ENCODE data around the gene PTPRK.

PTPRK gene

DNA sequence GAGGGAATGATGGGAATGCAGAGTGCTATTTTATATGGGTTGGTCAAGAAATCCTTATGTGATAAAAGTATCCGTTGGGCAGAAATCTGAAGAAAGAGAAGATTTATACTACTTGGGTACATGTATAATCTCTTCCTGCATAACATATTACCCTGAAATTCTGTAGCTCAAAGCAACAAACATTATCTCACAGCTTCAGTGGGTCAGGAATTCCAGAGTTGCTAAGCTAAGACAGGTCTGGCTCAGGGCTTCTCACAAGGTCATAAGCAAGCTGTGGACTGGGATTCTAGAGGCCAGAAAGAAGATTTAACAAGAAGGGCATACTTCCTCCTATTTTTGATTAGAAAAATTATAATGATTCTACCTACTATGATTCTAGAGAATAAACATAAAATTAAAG, 447.0 kb downstream of the PTPRK start:
- Histone ChIP-seq H3K36me3 (ENCODE audit: control insufficient read depth in 1 of 2, insufficient read depth in 2 of 2, low read length in 2 of 2) (no peaks in the 10 kb centered on the region), H2BK12ac (ENCODE audit: low read length) (no peak overlapping the region), H2BK5ac (ENCODE audit: low read depth, low read length, poor library complexity) (no peak overlapping the region), H4K8ac (ENCODE audit: low read depth, low read length) (no peak overlapping the region), H3K79me1 (ENCODE audit: low read length) (no peaks in the 10 kb centered on the region), H3K4me3 (ENCODE audit: low read depth, low read length) (no peak overlapping the region), H3K27ac (ENCODE audit: low read depth, low read length) (no peak overlapping the region), H3K4me1 (ENCODE audit: control insufficient read depth in 1 of 2, insufficient read depth in 2 of 2, low read length in 2 of 2) (no peaks in the 10 kb centered on the region), H3K4me2 (ENCODE audit: low read length) (no peak overlapping the region), H3K9me3 (ENCODE audit: insufficient read depth, low read depth, low read length) (no peaks in the 10 kb centered on the region), H2AFZ (ENCODE audit: insufficient read depth, low read length, poor library complexity) (no peak overlapping the region), H2AK5ac (ENCODE audit: low read length) (no peak overlapping the region), H3K9ac (ENCODE audit: low read length) (no peak overlapping the region), H3K23ac (ENCODE audit: low read length) (no peak overlapping the region), H2BK120ac (ENCODE audit: insufficient read depth, low read length, poor library complexity) (no peak overlapping the region), H3K4ac (ENCODE audit: low read depth, low read length) (no peak overlapping the region), H4K91ac (ENCODE audit: low read depth, low read length) (no peak overlapping the region), H3K18ac (ENCODE audit: low read length) (no peak overlapping the region), H4K12ac (ENCODE audit: low read depth, low read length) (no peak overlapping the region), H3K14ac (ENCODE audit: low read length) (no peak overlapping the region), H3K79me2 (ENCODE audit: control insufficient read depth, insufficient read depth, low read length, poor library complexity) (no peaks in the 10 kb centered on the region), H3K27me3 (ENCODE audit: insufficient read depth, low read length) (no peaks in the 10 kb centered on the region)
- no CpG with 5 or more reads among the region's 1 CpG for WGBS (ENCODE audit: extremely low coverage, insufficient coverage, insufficient read length)
- DNase-seq: no peak

DNA sequence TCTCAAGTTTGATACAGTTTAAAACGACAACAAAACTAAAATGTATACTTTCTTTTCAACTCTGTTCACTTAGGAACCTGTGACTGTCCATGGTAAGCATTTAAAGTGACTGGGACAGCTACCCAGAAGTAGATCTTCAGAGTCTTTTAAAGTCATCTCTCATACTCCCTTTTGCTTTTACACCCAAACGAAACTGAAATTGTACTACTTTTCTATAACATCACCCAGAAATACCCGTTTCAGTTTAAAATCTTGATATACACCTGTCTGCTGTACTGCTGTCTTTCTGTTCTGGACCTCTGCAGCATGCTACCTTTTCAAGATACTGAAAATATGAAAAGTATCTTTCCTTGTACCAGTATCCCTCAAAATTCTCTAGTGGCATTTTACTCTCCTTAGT, 449.2 kb downstream of the PTPRK start:
- Histone ChIP-seq H3K9me3 (ENCODE audit: insufficient read depth, low read depth, low read length) (no peaks in the 10 kb centered on the region), H2AK5ac (ENCODE audit: low read length) (no peak overlapping the region), H4K91ac (ENCODE audit: low read depth, low read length) (no peak overlapping the region), H2BK12ac (ENCODE audit: low read length) (no peak overlapping the region), H4K12ac (ENCODE audit: low read depth, low read length) (no peak overlapping the region), H3K79me1 (ENCODE audit: low read length) (no peaks in the 10 kb centered on the region), H3K27me3 (ENCODE audit: insufficient read depth, low read length) (no peaks in the 10 kb centered on the region), H3K27ac (ENCODE audit: low read depth, low read length) (no peak overlapping the region), H2AFZ (ENCODE audit: insufficient read depth, low read length, poor library complexity) (no peak overlapping the region), H3K79me2 (ENCODE audit: control insufficient read depth, insufficient read depth, low read length, poor library complexity) (no peaks in the 10 kb centered on the region), H3K4me3 (ENCODE audit: low read depth, low read length) (no peak overlapping the region), H4K8ac (ENCODE audit: low read depth, low read length) (no peak overlapping the region), H3K18ac (ENCODE audit: low read length) (no peak overlapping the region), H3K4me2 (ENCODE audit: low read length) (no peak overlapping the region), H3K14ac (ENCODE audit: low read length) (no peak overlapping the region), H3K9ac (ENCODE audit: low read length) (no peak overlapping the region), H2BK120ac (ENCODE audit: insufficient read depth, low read length, poor library complexity) (no peak overlapping the region), H3K23ac (ENCODE audit: low read length) (no peak overlapping the region), H3K4ac (ENCODE audit: low read depth, low read length) (no peak overlapping the region), H2BK5ac (ENCODE audit: low read depth, low read length, poor library complexity) (no peak overlapping the region), H3K4me1 (ENCODE audit: control insufficient read depth in 1 of 2, insufficient read depth in 2 of 2, low read length in 2 of 2) (peaks cover 0 to 4% of the 10 kb centered on the region in 2 experiments), H3K36me3 (ENCODE audit: control insufficient read depth in 1 of 2, insufficient read depth in 2 of 2, low read length in 2 of 2) (no peaks in the 10 kb centered on the region)
- no peak for DNase-seq
- WGBS (ENCODE audit: extremely low coverage, insufficient coverage, insufficient read length): no CpG with 5 or more reads among the region's 3 CpGs

DNA sequence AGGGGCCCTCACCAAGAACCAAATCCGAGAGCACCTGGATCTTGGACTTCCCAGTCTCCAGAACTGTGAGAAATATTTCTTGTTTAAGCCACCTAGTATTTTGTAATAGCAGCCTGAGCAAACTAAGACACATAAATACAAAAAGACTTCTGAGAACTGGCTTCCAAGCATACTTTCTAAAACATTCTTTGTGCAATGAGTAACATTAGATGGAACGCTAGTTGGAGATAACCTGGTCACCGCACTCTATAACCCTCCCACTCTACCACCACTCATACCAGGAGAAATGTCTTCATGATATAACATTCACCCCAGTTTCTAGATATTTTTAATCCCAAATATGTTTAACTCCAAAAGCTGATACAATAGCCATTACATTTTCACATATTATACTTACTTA, 450.0 kb downstream of the PTPRK start:
- no peak overlapping the region for H3K9ac ChIP-seq (ENCODE audit: low read length)
- H3K4ac ChIP-seq (ENCODE audit: low read depth, low read length): no peak overlapping the region
- DNase-seq: peak; percentile 23 to 75
- no peak overlapping the region for H2BK120ac ChIP-seq (ENCODE audit: insufficient read depth, low read length, poor library complexity)
- H2AFZ ChIP-seq (ENCODE audit: insufficient read depth, low read length, poor library complexity): no peak overlapping the region
- H3K27ac ChIP-seq (ENCODE audit: low read depth, low read length): no peak overlapping the region
- H2AK5ac ChIP-seq (ENCODE audit: low read length): no peak overlapping the region
- no peak overlapping the region for H3K4me2 ChIP-seq (ENCODE audit: low read length)
- H3K18ac ChIP-seq (ENCODE audit: low read length): no peak overlapping the region
- H3K23ac ChIP-seq (ENCODE audit: low read length): no peak overlapping the region
- no peaks in the 10 kb centered on the region for H3K36me3 ChIP-seq (ENCODE audit: control insufficient read depth in 1 of 2, insufficient read depth in 2 of 2, low read length in 2 of 2)
- no peak overlapping the region for H3K4me3 ChIP-seq (ENCODE audit: low read depth, low read length)
- H3K79me2 ChIP-seq (ENCODE audit: control insufficient read depth, insufficient read depth, low read length, poor library complexity): no peaks in the 10 kb centered on the region
- WGBS (ENCODE audit: extremely low coverage, insufficient coverage, insufficient read length): no CpG with 5 or more reads among the region's 3 CpGs
- no peak overlapping the region for H4K8ac ChIP-seq (ENCODE audit: low read depth, low read length)
- H2BK5ac ChIP-seq (ENCODE audit: low read depth, low read length, poor library complexity): no peak overlapping the region
- H3K9me3 ChIP-seq (ENCODE audit: insufficient read depth, low read depth, low read length): no peaks in the 10 kb centered on the region
- H3K27me3 ChIP-seq (ENCODE audit: insufficient read depth, low read length): no peaks in the 10 kb centered on the region
- no peak overlapping the region for H4K91ac ChIP-seq (ENCODE audit: low read depth, low read length)
- no peaks in the 10 kb centered on the region for H3K79me1 ChIP-seq (ENCODE audit: low read length)
- peaks cover 0 to 4% of the 10 kb centered on the region in 2 experiments for H3K4me1 ChIP-seq (ENCODE audit: control insufficient read depth in 1 of 2, insufficient read depth in 2 of 2, low read length in 2 of 2)
- H2BK12ac ChIP-seq (ENCODE audit: low read length): no peak overlapping the region
- no peak overlapping the region for H4K12ac ChIP-seq (ENCODE audit: low read depth, low read length)
- no peak overlapping the region for H3K14ac ChIP-seq (ENCODE audit: low read length)

DNA sequence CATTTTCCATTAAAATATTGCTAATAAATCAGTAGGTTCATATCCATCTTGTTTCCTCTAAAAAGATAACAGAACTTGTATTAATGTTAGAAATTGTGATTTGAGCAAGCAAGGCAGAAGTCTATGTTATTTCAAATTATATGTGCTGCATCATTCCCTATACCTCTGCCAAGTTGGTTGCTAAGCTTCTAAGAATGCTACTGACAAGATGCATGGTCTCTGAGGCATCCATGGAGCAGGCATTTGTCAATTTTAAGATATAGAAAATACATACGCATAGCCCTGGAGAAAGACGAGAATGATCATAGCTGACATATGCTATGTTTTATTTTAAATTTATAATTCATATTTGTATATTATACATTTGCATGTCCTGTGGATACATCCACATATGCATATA, 451.2 kb downstream of the PTPRK start:
- peaks cover 0 to 4% of the 10 kb centered on the region in 2 experiments for H3K4me1 ChIP-seq (ENCODE audit: control insufficient read depth in 1 of 2, insufficient read depth in 2 of 2, low read length in 2 of 2)
- no peak overlapping the region for H3K23ac ChIP-seq (ENCODE audit: low read length)
- H2BK12ac ChIP-seq (ENCODE audit: low read length): no peak overlapping the region
- no peak overlapping the region for H3K4ac ChIP-seq (ENCODE audit: low read depth, low read length)
- no peak overlapping the region for H3K27ac ChIP-seq (ENCODE audit: low read depth, low read length)
- H2BK120ac ChIP-seq (ENCODE audit: insufficient read depth, low read length, poor library complexity): no peak overlapping the region
- no CpG with 5 or more reads among the region's 2 CpGs for WGBS (ENCODE audit: extremely low coverage, insufficient coverage, insufficient read length)
- H3K9me3 ChIP-seq (ENCODE audit: insufficient read depth, low read depth, low read length): no peaks in the 10 kb centered on the region
- no peak overlapping the region for H3K14ac ChIP-seq (ENCODE audit: low read length)
- no peak for DNase-seq
- H3K79me1 ChIP-seq (ENCODE audit: low read length): no peaks in the 10 kb centered on the region
- no peaks in the 10 kb centered on the region for H3K36me3 ChIP-seq (ENCODE audit: control insufficient read depth in 1 of 2, insufficient read depth in 2 of 2, low read length in 2 of 2)
- no peak overlapping the region for H4K12ac ChIP-seq (ENCODE audit: low read depth, low read length)
- H2BK5ac ChIP-seq (ENCODE audit: low read depth, low read length, poor library complexity): no peak overlapping the region
- H2AK5ac ChIP-seq (ENCODE audit: low read length): no peak overlapping the region
- no peak overlapping the region for H4K8ac ChIP-seq (ENCODE audit: low read depth, low read length)
- H3K4me3 ChIP-seq (ENCODE audit: low read depth, low read length): no peak overlapping the region
- H3K27me3 ChIP-seq (ENCODE audit: insufficient read depth, low read length): no peaks in the 10 kb centered on the region
- H3K4me2 ChIP-seq (ENCODE audit: low read length): no peak overlapping the region
- H4K91ac ChIP-seq (ENCODE audit: low read depth, low read length): no peak overlapping the region
- H2AFZ ChIP-seq (ENCODE audit: insufficient read depth, low read length, poor library complexity): no peak overlapping the region
- H3K79me2 ChIP-seq (ENCODE audit: control insufficient read depth, insufficient read depth, low read length, poor library complexity): no peaks in the 10 kb centered on the region
- no peak overlapping the region for H3K9ac ChIP-seq (ENCODE audit: low read length)
- no peak overlapping the region for H3K18ac ChIP-seq (ENCODE audit: low read length)
